ENCODE results near the gene KIFAP3.

Gene KIFAP3

DNA sequence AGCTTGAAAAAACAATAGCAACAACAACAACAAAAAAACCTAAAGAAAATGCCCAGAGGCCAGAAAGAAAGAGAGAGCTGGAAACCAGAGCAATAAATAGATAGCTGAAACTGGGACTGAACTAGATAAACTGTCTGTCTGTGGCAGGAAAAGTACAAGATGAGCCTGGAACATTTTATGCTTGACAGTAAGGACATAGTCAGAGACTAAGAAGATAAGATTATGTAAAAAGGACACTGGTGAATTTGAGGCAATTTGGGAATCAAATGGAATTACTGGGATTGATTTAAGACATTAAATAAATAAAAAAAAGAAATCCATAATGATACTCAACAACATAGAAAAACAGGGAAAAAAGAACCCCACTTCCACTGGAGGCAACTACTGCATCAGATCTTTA, 1.7 kb upstream of the KIFAP3 start:
- H3K4me3 ChIP-seq (replicated peaks; ENCODE audit: low read depth, low read length), result no peak overlapping the region
- DNase-seq (ENCODE audit: extremely low read depth, low read depth), result no peak
- TF ChIP-seq, protein P1, sequence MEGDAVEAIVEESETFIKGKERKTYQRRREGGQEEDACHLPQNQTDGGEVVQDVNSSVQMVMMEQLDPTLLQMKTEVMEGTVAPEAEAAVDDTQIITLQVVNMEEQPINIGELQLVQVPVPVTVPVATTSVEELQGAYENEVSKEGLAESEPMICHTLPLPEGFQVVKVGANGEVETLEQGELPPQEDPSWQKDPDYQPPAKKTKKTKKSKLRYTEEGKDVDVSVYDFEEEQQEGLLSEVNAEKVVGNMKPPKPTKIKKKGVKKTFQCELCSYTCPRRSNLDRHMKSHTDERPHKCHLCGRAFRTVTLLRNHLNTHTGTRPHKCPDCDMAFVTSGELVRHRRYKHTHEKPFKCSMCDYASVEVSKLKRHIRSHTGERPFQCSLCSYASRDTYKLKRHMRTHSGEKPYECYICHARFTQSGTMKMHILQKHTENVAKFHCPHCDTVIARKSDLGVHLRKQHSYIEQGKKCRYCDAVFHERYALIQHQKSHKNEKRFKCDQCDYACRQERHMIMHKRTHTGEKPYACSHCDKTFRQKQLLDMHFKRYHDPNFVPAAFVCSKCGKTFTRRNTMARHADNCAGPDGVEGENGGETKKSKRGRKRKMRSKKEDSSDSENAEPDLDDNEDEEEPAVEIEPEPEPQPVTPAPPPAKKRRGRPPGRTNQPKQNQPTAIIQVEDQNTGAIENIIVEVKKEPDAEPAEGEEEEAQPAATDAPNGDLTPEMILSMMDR (IDR thresholded peaks at IDR 0.05; ENCODE audit: low read depth, low read length, missing control alignments), result no peak

DNA sequence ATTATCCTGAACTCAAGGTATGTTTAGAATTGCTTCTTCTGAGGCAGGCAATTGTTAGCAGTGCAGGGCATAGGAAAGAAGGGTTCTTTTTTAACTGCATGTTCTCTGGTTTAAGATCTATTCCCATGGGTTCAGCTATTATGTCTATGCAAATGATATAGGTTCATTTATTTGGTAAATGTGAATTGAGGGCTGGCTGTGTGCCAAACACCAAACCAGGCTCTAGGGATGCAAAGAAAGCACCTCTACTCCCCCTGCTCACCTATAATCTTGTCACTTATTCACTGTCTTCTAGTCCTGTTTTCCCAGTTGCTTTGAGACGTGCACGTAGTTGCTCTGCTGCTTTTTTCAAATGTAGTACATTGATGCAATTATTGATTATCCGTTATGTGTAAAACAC, 691 bp upstream of the KIFAP3 start:
- DNase-seq (ENCODE audit: extremely low read depth, low read depth), result no peak
- TF ChIP-seq, protein P1 (IDR thresholded peaks at IDR 0.05; ENCODE audit: low read depth, low read length, missing control alignments), result no peak
- H3K4me3 ChIP-seq (replicated peaks; ENCODE audit: low read depth, low read length), result peak overlapping the region; percentile 75

DNA sequence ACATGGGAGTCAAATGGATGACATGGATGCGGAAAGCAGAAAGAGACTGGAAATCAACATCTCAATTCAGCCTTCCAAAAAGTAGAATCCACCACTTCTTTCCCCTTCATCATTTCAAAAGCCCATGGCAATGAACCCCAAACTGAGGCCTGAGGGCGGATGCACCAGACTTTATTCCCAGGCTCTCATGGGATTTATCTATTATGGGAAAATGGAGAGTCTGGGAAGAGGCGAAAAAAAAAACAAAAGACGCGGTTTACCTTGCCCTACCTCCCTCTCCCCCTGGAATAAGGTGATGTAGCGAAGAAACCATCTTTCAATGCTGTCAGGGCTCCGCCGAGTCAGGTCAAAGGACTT, 624 bp downstream of the KIFAP3 start:
- peak overlapping the region; percentile 75 for H3K4me3 ChIP-seq (replicated peaks; ENCODE audit: low read depth, low read length)
- no peak for DNase-seq (ENCODE audit: extremely low read depth, low read depth)
- TF ChIP-seq, protein P1 (IDR thresholded peaks at IDR 0.05; ENCODE audit: low read depth, low read length, missing control alignments), result no peak

DNA sequence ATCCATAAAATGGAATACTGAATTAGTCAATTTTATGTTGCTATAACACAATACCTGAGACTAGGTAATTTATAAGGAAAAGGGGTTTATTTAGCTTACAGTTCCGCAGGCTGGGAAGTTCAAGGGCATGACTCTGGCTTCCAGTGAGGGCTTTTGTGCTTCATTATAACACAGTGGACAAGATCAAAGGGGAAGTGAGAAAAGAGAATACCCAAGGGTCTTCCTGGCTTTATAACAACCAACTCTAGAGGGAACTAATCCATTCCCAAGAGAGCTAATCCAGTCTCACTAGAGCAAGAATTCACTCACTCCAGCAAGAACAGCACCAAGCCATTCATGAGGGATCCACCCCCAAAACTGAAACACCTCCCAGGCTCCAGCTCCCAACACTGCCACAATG, 3.1 kb downstream of the KIFAP3 start:
- TF ChIP-seq, protein P1 (IDR thresholded peaks at IDR 0.05; ENCODE audit: low read depth, low read length, missing control alignments), result no peak
- H3K4me3 ChIP-seq (replicated peaks; ENCODE audit: low read depth, low read length), result no peak overlapping the region
- DNase-seq (ENCODE audit: extremely low read depth, low read depth), result no peak

DNA sequence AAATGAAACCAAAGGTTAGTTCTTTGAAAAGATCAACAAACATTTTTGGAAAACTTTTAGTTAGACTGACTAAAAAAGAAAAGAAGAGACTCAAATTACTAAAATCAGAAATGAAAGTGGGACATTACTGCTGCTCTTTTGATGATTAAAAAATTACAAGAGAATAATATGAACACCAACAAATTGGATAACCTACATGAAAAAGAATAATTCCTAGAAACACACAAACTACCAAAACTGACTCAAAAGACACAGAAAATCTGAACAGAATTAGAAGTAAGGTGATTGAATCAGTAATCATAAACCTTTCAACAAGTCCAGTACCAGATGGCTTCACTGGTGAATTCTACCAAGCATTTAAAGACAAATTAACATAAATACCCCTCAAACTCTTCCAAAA, 5.6 kb downstream of the KIFAP3 start:
- no peak overlapping the region for H3K4me3 ChIP-seq (replicated peaks; ENCODE audit: low read depth, low read length)
- TF ChIP-seq, protein P1 (IDR thresholded peaks at IDR 0.05; ENCODE audit: low read depth, low read length, missing control alignments), result no peak
- DNase-seq (ENCODE audit: extremely low read depth, low read depth), result no peak

DNA sequence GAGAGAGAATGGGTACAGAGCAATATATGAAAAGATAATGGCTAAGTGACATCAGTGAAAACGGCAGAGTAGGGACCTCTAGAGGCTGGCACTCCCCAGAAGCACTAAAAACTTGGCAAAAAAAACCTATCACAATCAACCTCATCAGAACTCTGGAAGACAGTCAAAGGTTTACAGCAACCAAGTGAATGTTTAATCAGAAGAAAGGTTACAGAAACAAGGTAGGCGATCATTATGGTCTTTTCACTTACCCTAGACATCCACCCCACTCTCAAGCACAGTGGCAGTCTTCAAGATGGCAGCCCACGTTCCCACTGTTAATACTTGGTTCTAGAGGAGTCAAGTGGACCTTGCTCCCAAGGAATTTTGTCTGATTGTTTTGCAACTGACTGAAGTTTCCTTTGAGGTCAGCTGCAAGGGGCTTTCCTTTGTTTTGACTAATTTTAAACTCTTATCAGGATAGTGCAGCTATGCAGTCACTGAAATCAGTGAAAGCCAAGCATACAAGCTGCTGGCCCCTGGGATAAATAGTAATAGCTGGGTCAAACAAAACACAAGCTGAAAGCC, 7.2 kb downstream of the KIFAP3 start:
- TF ChIP-seq, protein P1 (IDR thresholded peaks at IDR 0.05; ENCODE audit: low read depth, low read length, missing control alignments), result no peak
- H3K4me3 ChIP-seq (replicated peaks; ENCODE audit: low read depth, low read length), result no peak overlapping the region
- no peak for DNase-seq (ENCODE audit: extremely low read depth, low read depth)

DNA sequence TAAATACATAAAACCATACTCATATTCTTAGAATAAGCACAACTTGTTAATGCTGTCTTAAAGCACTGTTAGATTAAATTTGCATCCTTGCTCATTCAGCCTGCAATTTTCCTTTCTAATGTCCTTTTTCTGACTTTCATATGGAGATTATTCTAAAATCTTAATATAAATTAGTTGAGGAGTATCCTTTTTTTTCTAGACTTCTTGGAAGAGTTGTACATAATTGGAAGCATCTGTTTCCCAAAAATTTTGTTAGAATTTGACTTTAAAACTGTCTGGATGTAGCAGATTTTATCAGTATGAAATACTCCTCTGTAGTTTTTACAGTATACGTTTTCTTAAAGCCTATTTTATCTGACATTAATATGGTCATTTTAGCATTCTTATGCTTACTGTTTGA, 9.7 kb downstream of the KIFAP3 start:
- TF ChIP-seq, protein P1 (IDR thresholded peaks at IDR 0.05; ENCODE audit: low read depth, low read length, missing control alignments), result no peak
- DNase-seq (ENCODE audit: extremely low read depth, low read depth), result no peak
- H3K4me3 ChIP-seq (replicated peaks; ENCODE audit: low read depth, low read length), result no peak overlapping the region

Data from HFF-Myc (cell line).